GM12878 (cell line): ENCODE data around the gene LRRC47. TPM values are rescaled to one million over a fixed set of nuclear protein-coding genes. Genes with fewer than 3 reads are reported as not detected.

Experiments used
- ATAC-seq: fragments of 200-7000 bp; cut with Tn5 transposase; 3 replicates; pipeline ENCODE4 v1.9.1; 2020; ENCODE audit warnings: mild to moderate bottlenecking, moderate library complexity
- BruUV-seq: library from RNA; stranded (reverse); fragments of 400-500 nt; replicated peaks from 2 replicates; lab custom pipeline; 2021; lab: Mats Ljungman, UMichigan
- CTCF ChIA-PET: fragments of 300-600 bp; sonication (Branson Sonifier 250); formaldehyde crosslinking; extraction: SDS; loops from one replicate; lab custom pipeline; 2021; ENCODE audit warnings: inconsistent platforms; lab: Yijun Ruan, JAX
- POLR2A ChIA-PET: fragments of 350-600 bp; formaldehyde crosslinking; extraction: SDS; loops from one replicate; lab custom pipeline; 2021; ENCODE audit warnings: inconsistent platforms; lab: Charles Lee
- RAD21 ChIA-PET: fragments of 300-600 bp; sonication (Branson Sonifier 250); formaldehyde crosslinking; loops from one replicate; lab custom pipeline; 2023; ENCODE audit warnings: antibody characterized with exemption; ENCODE audit not compliant: unreplicated experiment; lab: Charles Lee
- SMC1A ChIA-PET: fragments of 300-600 bp; sonication (Branson Sonifier 250); formaldehyde crosslinking; loops from one replicate; lab custom pipeline; 2023; ENCODE audit not compliant: unreplicated experiment, uncharacterized antibody; lab: Charles Lee
- DNase-seq: peaks from one replicate; pipeline ENCODE4 v3.0.0-alpha.2; 2011; ENCODE audit warnings: low read depth, low spot score
- FAIRE-seq: peaks from 3 replicates; lab custom pipeline; 2011; peaks lifted over from hg19 to GRCh38; lab: Jason Lieb, UNC
- H2AFZ ChIP-seq: 2 replicates; pipeline ENCODE4 v1.6.0; 2011; ENCODE audit warnings: low read depth, low read length, control low read depth; ENCODE audit not compliant: control insufficient read depth
- H3K27ac ChIP-seq: 2 replicates; pipeline ENCODE4 v1.5.1; 2011; ENCODE audit warnings: control low read depth; ENCODE audit not compliant: control insufficient read depth, insufficient read depth
- H3K27me3 ChIP-seq, 2 experiments: replicated peaks in 1 of 2; 2 replicates each; pipeline versions ENCODE4 v1.6.0 to v1.6.1; 2011; ENCODE audit warnings: low read length in 1 of 2; ENCODE audit not compliant: control insufficient read depth in 2 of 2, insufficient read depth in 2 of 2
- H3K36me3 ChIP-seq, 2 experiments: 2 replicates each; pipeline ENCODE4 v1.5.1; 2011; ENCODE audit warnings: low read length in 1 of 2; ENCODE audit not compliant: control insufficient read depth in 2 of 2, insufficient read depth in 2 of 2
- H3K4me1 ChIP-seq: 2 replicates; pipeline ENCODE4 v1.6.1; 2011; ENCODE audit warnings: mild to moderate bottlenecking, low read length, moderate library complexity, mixed read lengths; ENCODE audit not compliant: control insufficient read depth, insufficient read depth
- H3K4me2 ChIP-seq: 2 replicates; pipeline ENCODE4 v1.6.0; 2011; ENCODE audit warnings: control low read depth; ENCODE audit not compliant: control insufficient read depth, insufficient read depth
- H3K4me3 ChIP-seq: fragments of 200-600 bp; sonication (generic); 2 replicates; pipeline ENCODE4 v1.5.1; 2016
- H3K79me2 ChIP-seq: 2 replicates; pipeline ENCODE4 v1.6.0; 2011; ENCODE audit warnings: low read length; ENCODE audit not compliant: control insufficient read depth, insufficient read depth
- H3K9ac ChIP-seq: 2 replicates; pipeline ENCODE4 v1.8.0; 2011; ENCODE audit warnings: low read length, control low read depth, mixed read lengths; ENCODE audit not compliant: control insufficient read depth, insufficient read depth
- H3K9me3 ChIP-seq: replicated peaks from 3 replicates; pipeline ENCODE4 v1.5.1; 2011; ENCODE audit warnings: mild to moderate bottlenecking, low read length; ENCODE audit not compliant: control insufficient read depth, insufficient read depth
- H4K20me1 ChIP-seq: 2 replicates; pipeline ENCODE4 v1.6.0; 2011; ENCODE audit not compliant: control insufficient read depth, insufficient read depth
- NFIC ChIP-seq: IDR thresholded peaks from 2 replicates; pipeline ENCODE4 v1.6.1; 2012; ENCODE audit warnings: low read depth, mild to moderate bottlenecking, inconsistent platforms, low read length, moderate library complexity
- NFYA ChIP-seq: IDR thresholded peaks from 2 replicates; pipeline ENCODE4 v1.6.1; 2011; ENCODE audit warnings: low read depth, mild to moderate bottlenecking, low read length, improper control_type of control experiment, borderline replicate concordance
- NRF1 ChIP-seq: conservative IDR thresholded peaks from 2 replicates; pipeline ENCODE4 v1.6.1; 2011; ENCODE audit warnings: mild to moderate bottlenecking, low read depth, low read length, improper control_type of control experiment
- POLR2A ChIP-seq: IDR thresholded peaks from 2 replicates; pipeline ENCODE4 v1.6.1; 2011; ENCODE audit warnings: low read depth, mild to moderate bottlenecking, low read length
- WGBS: methylation state at CpG from one replicate; pipeline ENCODE4 v1.1.6; 2016; ENCODE audit warnings: low lambda C conversion rate; ENCODE audit not compliant: insufficient replicate concordance, insufficient coverage; ENCODE audit errors: missing lambda C conversion rate; 5-methylcytosine and 5-hydroxymethylcytosine counted together
- in situ Hi-C: fragments of 300-500 bp; cut with MboI; formaldehyde crosslinking; loops from 9 replicates; pipeline ENCODE4 v1.14.3; 2018; ENCODE audit warnings: mixed read lengths
- intact Hi-C: fragments of 100-400 bp; cut with micrococcal nuclease; formaldehyde crosslinking; loops from one replicate; pipeline ENCODE4 v1.14.2; 2022; ENCODE audit not compliant: unreplicated experiment
- polyA plus RNA-seq, 11 experiments: library from polyadenylated mRNA; depleted of rRNA in 4 of 11; unstranded in 6 of 11; stranded (reverse) in 5 of 11; fragments of >200 nt; fragmentation: Nextera tagmentation in 4 of 11; fragmentation: Illumina TruSeq in 1 of 11; extraction: Ambion mirVana in 4 of 11; extraction: Trizol in 1 of 11; gene quantifications; 1 replicate in 1 of 11; 2 replicates in 10 of 11; pipeline versions ENCODE4 v1.2.1 to v1.2.3, GENCODE V29; 2011 to 2016; ENCODE audit warnings: inconsistent platforms in 2 of 11, missing spikeins in 2 of 11, low read depth in 1 of 11
- total RNA-seq, 4 experiments: library from RNA; depleted of rRNA in 3 of 4; stranded (reverse); fragments of >200 nt in 3 of 4; fragmentation: Illumina TruSeq in 1 of 4; extraction: Trizol in 1 of 4; gene quantifications; 2 replicates each; pipeline versions ENCODE4 v1.2.1 to v1.2.3, GENCODE V29; 2013 to 2021
- TF ChIP-seq, protein P1 (sequence below): IDR thresholded peaks from 2 replicates; pipeline ENCODE4 v1.6.1; 2012; ENCODE audit warnings: low read depth, low read length, improper control_type of control experiment

LRRC47 gene
- total and polyA plus RNA-seq, 10 of the 15 experiments (the other 5 are each of a cell fraction or from before 2014, with no cell fraction given), result 2.5 to 34.6 (median 18.2) TPM

GRCh38 chr1:3732434-3733093 lies 63.7 kb downstream of the LRRC47 start:
- Histone ChIP-seq H3K4me1 (no peaks in the 10 kb centered on the region), H3K27me3 (no peaks in the 10 kb centered on the region), H3K9me3 (no peaks in the 10 kb centered on the region), H2AFZ (no peak overlapping the region), H3K9ac (no peak overlapping the region), H3K27ac (no peak overlapping the region), H4K20me1 (no peaks in the 10 kb centered on the region), H3K79me2 (no peaks in the 10 kb centered on the region), H3K36me3 (peaks cover 0 to 35% of the 10 kb centered on the region in 2 experiments; a peak in 2 of 4 replicates), H3K4me2 (no peak overlapping the region), H3K4me3 (no peak overlapping the region)
- ChIA-PET SMC1A (no interaction called here), POLR2A (no interaction called here), RAD21 (no interaction called here), CTCF (no interaction called here)
- 90% methylated on average over 37 of the region's 37 CpGs for WGBS
- intact Hi-C loops, result no loop called here
- BruUV-seq, result no TSS peak
- DNase-seq (no peak), ATAC-seq (no peak), FAIRE-seq (no peak)
- TF ChIP-seq NFIC (no peak), POLR2A (0 out of 2 replicates have a peak, but pooled peaks have one; percentile 10), NRF1 (no peak), NFYA (no peak)
- TF ChIP-seq, protein P1, sequence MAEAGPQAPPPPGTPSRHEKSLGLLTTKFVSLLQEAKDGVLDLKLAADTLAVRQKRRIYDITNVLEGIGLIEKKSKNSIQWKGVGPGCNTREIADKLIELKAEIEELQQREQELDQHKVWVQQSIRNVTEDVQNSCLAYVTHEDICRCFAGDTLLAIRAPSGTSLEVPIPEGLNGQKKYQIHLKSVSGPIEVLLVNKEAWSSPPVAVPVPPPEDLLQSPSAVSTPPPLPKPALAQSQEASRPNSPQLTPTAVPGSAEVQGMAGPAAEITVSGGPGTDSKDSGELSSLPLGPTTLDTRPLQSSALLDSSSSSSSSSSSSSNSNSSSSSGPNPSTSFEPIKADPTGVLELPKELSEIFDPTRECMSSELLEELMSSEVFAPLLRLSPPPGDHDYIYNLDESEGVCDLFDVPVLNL, result no peak
- in situ Hi-C loops, result no loop called here
